NCI-H82 (cell line): ENCODE measurements around the gene ZNF660.
"Not testable (repeated sequence)": the region's sequence is repeated elsewhere in the genome, so short reads cannot be mapped to it uniquely, and the experiment has no call there.

Experiments
- DNase-seq: peaks from one replicate; lab custom pipeline; 2025; lab: John Stamatoyannopoulos, UW

Gene ZNF660

GRCh38 chr3:44584646-44585501 is at the start of gene ZNF660:
Gene ZNF660 (plus strand): TSS chr3:44584964. CDS start chr3:44594194, 9,230 bp downstream.
- peak; percentile 94 for DNase-seq

- DNase-seq = peak; percentile 3
These were observed 49.4 kb upstream of the ZNF660 start for GRCh38 chr3:44535364-44535763.

GRCh38 chr3:44544811-44545210 is 40.0 kb upstream of the ZNF660 start:
- DNase-seq = not testable (repeated sequence)

GRCh38 chr3:44554626-44555592 is 29.9 kb upstream of the ZNF660 start, which contains the start of gene ZKSCAN7:
Gene ZKSCAN7 (plus strand): TSS chr3:44555193. CDS start chr3:44557048, 1,855 bp downstream.
- DNase-seq = peak; percentile 40

- DNase-seq = no peak
These were observed 29.0 kb upstream of the ZNF660 start for GRCh38 chr3:44555723-44556122.

GRCh38 chr3:44557074-44557473 is 27.7 kb upstream of the ZNF660 start:
- DNase-seq = no peak

- DNase-seq = no peak
These were observed 23.7 kb upstream of the ZNF660 start for GRCh38 chr3:44561076-44561475.

GRCh38 chr3:44562147-44562546 is 22.6 kb upstream of the ZNF660 start:
- DNase-seq = no peak

- no peak for DNase-seq
These were observed 16.2 kb upstream of the ZNF660 start for GRCh38 chr3:44568561-44568960.

GRCh38 chr3:44571024-44571423 is 13.7 kb upstream of the ZNF660 start:
- DNase-seq = no peak

- no peak for DNase-seq
These were observed 8.2 kb upstream of the ZNF660 start for GRCh38 chr3:44576613-44577012.

GRCh38 chr3:44577354-44577952 is 7.3 kb upstream of the ZNF660 start:
- not testable (repeated sequence) for DNase-seq

- not testable (repeated sequence) for DNase-seq
These were observed 6.4 kb upstream of the ZNF660 start for GRCh38 chr3:44578316-44578715.

GRCh38 chr3:44578924-44579515 is 5.7 kb upstream of the ZNF660 start:
- DNase-seq = not testable (repeated sequence)

- DNase-seq = not testable (repeated sequence)
These were observed 5.0 kb upstream of the ZNF660 start for GRCh38 chr3:44579749-44580148.

GRCh38 chr3:44580971-44581370 is 3.8 kb upstream of the ZNF660 start:
- not testable (repeated sequence) for DNase-seq

GRCh38 chr3:44596621-44597020 is 11.9 kb downstream of the ZNF660 start:
- no peak for DNase-seq

GRCh38 chr3:44601749-44602148 is 17.0 kb downstream of the ZNF660 start:
- DNase-seq = no peak

- DNase-seq = no peak
These were observed 27.9 kb downstream of the ZNF660 start for GRCh38 chr3:44612678-44613077.

- peak; percentile 95 for DNase-seq
These were observed 40.2 kb downstream of the ZNF660 start, which contains the start of gene ZNF197 for GRCh38 chr3:44624749-44625480. Gene ZNF197 (plus strand): TSS chr3:44625036. CDS start chr3:44629155, 4,119 bp downstream.

GRCh38 chr3:44628716-44629115 is 44.0 kb downstream of the ZNF660 start:
- no peak for DNase-seq
